HAP-1 (cell line): ENCODE data around the gene ARFRP1.

Experiments used
- DNase-seq, 2 experiments: peaks; one replicate each; pipeline ENCODE4 v3.0.0-alpha.2; 2016 to 2020; ENCODE audit warnings: low spot score in 2 of 2
- H3K27me3 ChIP-seq: fragments of 250-450 bp; sonication (Bioruptor Pico); 2 replicates; pipeline ENCODE4 v1.5.1; 2020; ENCODE audit warnings: low read depth, mild to moderate bottlenecking, moderate library complexity
- H3K36me3 ChIP-seq: fragments of 250-450 bp; sonication (Bioruptor Pico); replicated peaks from 2 replicates; pipeline ENCODE4 v1.5.1; 2020; ENCODE audit warnings: mild to moderate bottlenecking
- H3K4me1 ChIP-seq: fragments of 250-450 bp; sonication (Bioruptor Pico); 2 replicates; pipeline ENCODE4 v1.5.1; 2020; ENCODE audit warnings: mild to moderate bottlenecking
- H3K4me3 ChIP-seq: fragments of 250-450 bp; sonication (Bioruptor Pico); 2 replicates; pipeline ENCODE4 v1.5.1; 2020; ENCODE audit warnings: mild to moderate bottlenecking, moderate library complexity
- H3K9me3 ChIP-seq: fragments of 250-450 bp; sonication (Bioruptor Pico); 2 replicates; pipeline ENCODE4 v1.5.1; 2020; ENCODE audit warnings: mild to moderate bottlenecking, moderate library complexity
- in situ Hi-C: fragments of 300-500 bp; cut with MboI; formaldehyde crosslinking; loops from 3 replicates; pipeline ENCODE4 v1.14.3; 2020; ENCODE audit warnings: low sequenced_read_pairs, inconsistent platforms, mixed read lengths

ARFRP1 gene

GRCh38 chr20:63690003-63690897 lies 17.5 kb downstream of the ARFRP1 start:
- no peak for DNase-seq
- H3K9me3 ChIP-seq = no peaks in the 10 kb centered on the region
- no peak overlapping the region for H3K4me3 ChIP-seq
- H3K4me1 ChIP-seq = no peaks in the 10 kb centered on the region
- in situ Hi-C loops = no loop called here
- H3K27me3 ChIP-seq = no peaks in the 10 kb centered on the region
- peaks cover 5% of the 10 kb centered on the region for H3K36me3 ChIP-seq

GRCh38 chr20:63689046-63690002 lies 18.5 kb downstream of the ARFRP1 start:
- no peak for DNase-seq
- Histone ChIP-seq H3K4me3 (no peak overlapping the region), H3K36me3 (peaks cover 5% of the 10 kb centered on the region), H3K4me1 (no peaks in the 10 kb centered on the region), H3K9me3 (no peaks in the 10 kb centered on the region), H3K27me3 (no peaks in the 10 kb centered on the region)
- in situ Hi-C loops = no loop called here

- in situ Hi-C loops = no loop called here
- DNase-seq = no peak
- Histone ChIP-seq H3K9me3 (no peaks in the 10 kb centered on the region), H3K4me3 (no peak overlapping the region), H3K36me3 (no peaks in the 10 kb centered on the region), H3K27me3 (no peaks in the 10 kb centered on the region), H3K4me1 (no peaks in the 10 kb centered on the region)
Measured at GRCh38 chr20:63688228-63689045, 19.3 kb downstream of the ARFRP1 start.

- Histone ChIP-seq H3K4me3 (no peak overlapping the region), H3K36me3 (no peaks in the 10 kb centered on the region; the same call in 1 of the 2 replicates), H3K4me1 (no peaks in the 10 kb centered on the region), H3K27me3 (no peaks in the 10 kb centered on the region), H3K9me3 (no peaks in the 10 kb centered on the region)
- DNase-seq = no peak
- in situ Hi-C loops = no loop called here
Measured at GRCh38 chr20:63687419-63688178, 20.2 kb downstream of the ARFRP1 start.

- Histone ChIP-seq H3K4me1 (no peaks in the 10 kb centered on the region), H3K27me3 (no peaks in the 10 kb centered on the region), H3K9me3 (no peaks in the 10 kb centered on the region), H3K36me3 (no peaks in the 10 kb centered on the region; the same call in 1 of the 2 replicates), H3K4me3 (no peak overlapping the region)
- in situ Hi-C loops = no loop called here
- no peak for DNase-seq
Measured at GRCh38 chr20:63686492-63687321, 21.1 kb downstream of the ARFRP1 start.

- no peaks in the 10 kb centered on the region for H3K27me3 ChIP-seq
- no peak for DNase-seq
- no peaks in the 10 kb centered on the region for H3K4me1 ChIP-seq
- in situ Hi-C loops = no loop called here
- H3K4me3 ChIP-seq = no peak overlapping the region
- H3K36me3 ChIP-seq = no peaks in the 10 kb centered on the region; the same call in 1 of the 2 replicates
- no peaks in the 10 kb centered on the region for H3K9me3 ChIP-seq
Measured at GRCh38 chr20:63686094-63686491, 21.7 kb downstream of the ARFRP1 start.

GRCh38 chr20:63685269-63686026 lies 22.3 kb downstream of the ARFRP1 start:
- H3K27me3 ChIP-seq = no peaks in the 10 kb centered on the region
- in situ Hi-C loops = no loop called here
- no peak for DNase-seq
- no peaks in the 10 kb centered on the region; the same call in 1 of the 2 replicates for H3K36me3 ChIP-seq
- H3K9me3 ChIP-seq = no peaks in the 10 kb centered on the region
- no peaks in the 10 kb centered on the region for H3K4me1 ChIP-seq
- no peak overlapping the region for H3K4me3 ChIP-seq

GRCh38 chr20:63682384-63683139 lies 25.2 kb downstream of the ARFRP1 start:
- Histone ChIP-seq H3K4me1 (no peaks in the 10 kb centered on the region), H3K27me3 (no peaks in the 10 kb centered on the region), H3K36me3 (no peaks in the 10 kb centered on the region; the same call in 1 of the 2 replicates), H3K9me3 (no peaks in the 10 kb centered on the region), H3K4me3 (no peak overlapping the region)
- in situ Hi-C loops = no loop called here
- no peak for DNase-seq

GRCh38 chr20:63681609-63682142 lies 26.1 kb downstream of the ARFRP1 start:
- Histone ChIP-seq H3K4me1 (no peaks in the 10 kb centered on the region), H3K4me3 (no peak overlapping the region), H3K9me3 (no peaks in the 10 kb centered on the region), H3K27me3 (no peaks in the 10 kb centered on the region), H3K36me3 (peaks cover 6% of the 10 kb centered on the region; the same call in 1 of the 2 replicates)
- in situ Hi-C loops = no loop called here
- DNase-seq = no peak

GRCh38 chr20:63680857-63681608 lies 26.7 kb downstream of the ARFRP1 start:
- H3K4me1 ChIP-seq = no peaks in the 10 kb centered on the region
- H3K9me3 ChIP-seq = no peaks in the 10 kb centered on the region
- peaks cover 11% of the 10 kb centered on the region for H3K36me3 ChIP-seq
- in situ Hi-C loops = no loop called here
- DNase-seq = no peak
- no peak overlapping the region for H3K4me3 ChIP-seq
- H3K27me3 ChIP-seq = no peaks in the 10 kb centered on the region
